22Rv1 (cell line): ENCODE measurements around the gene ADAMTS15.

ENCODE experiments used
- H3K27ac ChIP-seq: fragments of 450-650 bp; 2 replicates; pipeline ENCODE4 v1.5.1; 2017
- CTCF ChIP-seq: fragments of 450-650 bp; IDR thresholded peaks from 2 replicates; pipeline ENCODE4 v1.5.1; 2017; ENCODE audit warnings: mild to moderate bottlenecking
- ZFX ChIP-seq: fragments of 450-650 bp; IDR thresholded peaks from 2 replicates; pipeline ENCODE4 v1.6.1; 2017; ENCODE audit warnings: antibody characterized with exemption, borderline replicate concordance

The ADAMTS15 gene

GRCh38 chr11:130465263-130465662 is 16.8 kb downstream of the ADAMTS15 start:
- TF ChIP-seq CTCF (no peak), ZFX (no peak)
- no peak overlapping the region for H3K27ac ChIP-seq

- no peak overlapping the region for H3K27ac ChIP-seq
- TF ChIP-seq CTCF (no peak), ZFX (no peak)
These were observed 18.9 kb downstream of the ADAMTS15 start for GRCh38 chr11:130467116-130467900.

- TF ChIP-seq ZFX = no peak
- TF ChIP-seq CTCF = no peak
- no peak overlapping the region for H3K27ac ChIP-seq
These were observed 20.7 kb downstream of the ADAMTS15 start for GRCh38 chr11:130469181-130469580.

- no peak for TF ChIP-seq CTCF
- no peak for TF ChIP-seq ZFX
- H3K27ac ChIP-seq = no peak overlapping the region
These were observed 22.6 kb downstream of the ADAMTS15 start for GRCh38 chr11:130470832-130471706.

GRCh38 chr11:130471731-130472433 is 23.4 kb downstream of the ADAMTS15 start:
- no peak overlapping the region for H3K27ac ChIP-seq
- TF ChIP-seq CTCF = no peak
- no peak for TF ChIP-seq ZFX

GRCh38 chr11:130472434-130472961 is 24.1 kb downstream of the ADAMTS15 start:
- TF ChIP-seq CTCF (no peak), ZFX (no peak)
- H3K27ac ChIP-seq = no peak overlapping the region
